ENCODE results near the gene PLD1. TPM values are rescaled to one million over a fixed set of nuclear protein-coding genes. Genes with fewer than 3 reads are reported as not detected.

PLD1 gene
- total and polyA plus RNA-seq, 4 donors = 4.9 to 31.5 (median 18.6) TPM

DNA sequence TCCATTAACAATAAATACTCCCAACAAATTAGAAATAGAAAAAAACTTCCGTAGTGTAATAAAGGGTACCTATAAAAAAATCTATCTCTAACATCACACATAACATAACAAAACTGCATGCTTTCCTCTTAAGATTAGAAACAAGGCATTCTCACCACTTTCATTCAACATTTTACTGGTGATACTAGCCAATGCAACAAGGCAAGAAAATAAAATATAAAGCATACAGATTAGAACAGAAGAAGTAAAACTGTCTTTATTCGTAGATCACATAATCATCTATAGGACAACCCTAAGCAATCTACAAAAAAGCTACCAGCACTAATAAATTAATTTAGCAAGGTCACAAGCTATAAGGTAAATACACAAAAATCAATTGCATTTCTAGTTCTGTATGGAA is 107.1 kb downstream of the PLD1 start:
- peaks cover 3 to 6% (median 3%) of the 10 kb centered on the region in 4 donors for H3K9me3 ChIP-seq (ENCODE audit: control insufficient read depth in 4 of 4, low read length in 3 of 4)
- TF ChIP-seq MAX (IDR thresholded peaks at IDR 0.05) (no peak), EGR1 (IDR thresholded peaks at IDR 0.05; ENCODE audit: low read depth in 2 of 2) (no peak), ZBTB33 (IDR thresholded peaks at IDR 0.05) (no peak), TAF1 (conservative IDR thresholded peaks at IDR 0.05) (no peak), HNF4A (conservative IDR thresholded peaks at IDR 0.05) (no peak), JUND (IDR thresholded peaks at IDR 0.05) (no peak), FOXA2 (IDR thresholded peaks at IDR 0.05) (no peak), SP1 (IDR thresholded peaks at IDR 0.05) (no peak), RXRA (IDR thresholded peaks at IDR 0.05) (no peak), FOXA1 (IDR thresholded peaks at IDR 0.05) (no peak)
- TF ChIP-seq, protein P1, sequence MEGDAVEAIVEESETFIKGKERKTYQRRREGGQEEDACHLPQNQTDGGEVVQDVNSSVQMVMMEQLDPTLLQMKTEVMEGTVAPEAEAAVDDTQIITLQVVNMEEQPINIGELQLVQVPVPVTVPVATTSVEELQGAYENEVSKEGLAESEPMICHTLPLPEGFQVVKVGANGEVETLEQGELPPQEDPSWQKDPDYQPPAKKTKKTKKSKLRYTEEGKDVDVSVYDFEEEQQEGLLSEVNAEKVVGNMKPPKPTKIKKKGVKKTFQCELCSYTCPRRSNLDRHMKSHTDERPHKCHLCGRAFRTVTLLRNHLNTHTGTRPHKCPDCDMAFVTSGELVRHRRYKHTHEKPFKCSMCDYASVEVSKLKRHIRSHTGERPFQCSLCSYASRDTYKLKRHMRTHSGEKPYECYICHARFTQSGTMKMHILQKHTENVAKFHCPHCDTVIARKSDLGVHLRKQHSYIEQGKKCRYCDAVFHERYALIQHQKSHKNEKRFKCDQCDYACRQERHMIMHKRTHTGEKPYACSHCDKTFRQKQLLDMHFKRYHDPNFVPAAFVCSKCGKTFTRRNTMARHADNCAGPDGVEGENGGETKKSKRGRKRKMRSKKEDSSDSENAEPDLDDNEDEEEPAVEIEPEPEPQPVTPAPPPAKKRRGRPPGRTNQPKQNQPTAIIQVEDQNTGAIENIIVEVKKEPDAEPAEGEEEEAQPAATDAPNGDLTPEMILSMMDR (IDR thresholded peaks at IDR 0.05; ENCODE audit: low read depth, low read length, missing input control) = no peak
- H3K36me3 ChIP-seq (ENCODE audit: control insufficient read depth in 4 of 4, insufficient read depth in 3 of 4, low read depth in 1 of 4, low read length in 3 of 4) = peaks cover 0 to 11% (median 3%) of the 10 kb centered on the region in 4 donors
- H3K27ac ChIP-seq (ENCODE audit: low read depth in 1 of 2, low read length in 2 of 2) = no peak overlapping the region
- no peak overlapping the region for H3K9ac ChIP-seq (ENCODE audit: low read depth in 1 of 2, low read length in 2 of 2)
- H3K4me3 ChIP-seq (ENCODE audit: low read depth in 1 of 3, low read length in 3 of 3) = no peak overlapping the region
- no peaks in the 10 kb centered on the region for H3K27me3 ChIP-seq (ENCODE audit: control insufficient read depth in 4 of 4, insufficient read depth in 4 of 4, low read length in 3 of 4)
- 98% methylated on average over 2 of the region's 2 CpGs for WGBS
- no peaks in the 10 kb centered on the region for H3K4me1 ChIP-seq (ENCODE audit: control insufficient read depth in 4 of 4, insufficient read depth in 4 of 4, low read length in 3 of 4)
- no peak for DNase-seq (ENCODE audit: low spot score)

- Histone ChIP-seq H3K4me3 (ENCODE audit: low read depth in 1 of 3, low read length in 3 of 3) (no peak overlapping the region), H3K36me3 (ENCODE audit: control insufficient read depth in 4 of 4, insufficient read depth in 3 of 4, low read depth in 1 of 4, low read length in 3 of 4) (peaks cover 0 to 3% (median 3%) of the 10 kb centered on the region in 4 donors), H3K27me3 (ENCODE audit: control insufficient read depth in 4 of 4, insufficient read depth in 4 of 4, low read length in 3 of 4) (no peaks in the 10 kb centered on the region), H3K9me3 (ENCODE audit: control insufficient read depth in 4 of 4, low read length in 3 of 4) (peaks cover 3 to 6% (median 3%) of the 10 kb centered on the region in 4 donors), H3K4me1 (ENCODE audit: control insufficient read depth in 4 of 4, insufficient read depth in 4 of 4, low read length in 3 of 4) (peaks cover 1 to 14% (median 10%) of the 10 kb centered on the region in 4 donors), H3K27ac (ENCODE audit: low read depth in 1 of 2, low read length in 2 of 2) (no peak overlapping the region), H3K9ac (ENCODE audit: low read depth in 1 of 2, low read length in 2 of 2) (no peak overlapping the region)
- TF ChIP-seq TAF1 (conservative IDR thresholded peaks at IDR 0.05) (no peak), YY1 (IDR thresholded peaks at IDR 0.05) (no peak), HNF4G (IDR thresholded peaks at IDR 0.05) (no peak), ATF3 (IDR thresholded peaks at IDR 0.05) (no peak), RAD21 (IDR thresholded peaks at IDR 0.05) (no peak), EGR1 (IDR thresholded peaks at IDR 0.05; ENCODE audit: low read depth in 2 of 2) (no peak), FOXA2 (IDR thresholded peaks at IDR 0.05) (no peak), NR2F2 (IDR thresholded peaks at IDR 0.05) (no peak), MAX (IDR thresholded peaks at IDR 0.05) (no peak), RXRA (IDR thresholded peaks at IDR 0.05) (no peak), ZBTB33 (IDR thresholded peaks at IDR 0.05) (no peak), FOXA1 (IDR thresholded peaks at IDR 0.05) (no peak), JUND (IDR thresholded peaks at IDR 0.05) (no peak), SP1 (IDR thresholded peaks at IDR 0.05) (no peak), GABPA (IDR thresholded peaks at IDR 0.05 in 1 of 2, conservative IDR thresholded peaks at IDR 0.05 in 1 of 2) (no peak)
- TF ChIP-seq, protein P1 (IDR thresholded peaks at IDR 0.05; ENCODE audit: low read depth, low read length, missing input control) = no peak
- TF ChIP-seq, protein P2, sequence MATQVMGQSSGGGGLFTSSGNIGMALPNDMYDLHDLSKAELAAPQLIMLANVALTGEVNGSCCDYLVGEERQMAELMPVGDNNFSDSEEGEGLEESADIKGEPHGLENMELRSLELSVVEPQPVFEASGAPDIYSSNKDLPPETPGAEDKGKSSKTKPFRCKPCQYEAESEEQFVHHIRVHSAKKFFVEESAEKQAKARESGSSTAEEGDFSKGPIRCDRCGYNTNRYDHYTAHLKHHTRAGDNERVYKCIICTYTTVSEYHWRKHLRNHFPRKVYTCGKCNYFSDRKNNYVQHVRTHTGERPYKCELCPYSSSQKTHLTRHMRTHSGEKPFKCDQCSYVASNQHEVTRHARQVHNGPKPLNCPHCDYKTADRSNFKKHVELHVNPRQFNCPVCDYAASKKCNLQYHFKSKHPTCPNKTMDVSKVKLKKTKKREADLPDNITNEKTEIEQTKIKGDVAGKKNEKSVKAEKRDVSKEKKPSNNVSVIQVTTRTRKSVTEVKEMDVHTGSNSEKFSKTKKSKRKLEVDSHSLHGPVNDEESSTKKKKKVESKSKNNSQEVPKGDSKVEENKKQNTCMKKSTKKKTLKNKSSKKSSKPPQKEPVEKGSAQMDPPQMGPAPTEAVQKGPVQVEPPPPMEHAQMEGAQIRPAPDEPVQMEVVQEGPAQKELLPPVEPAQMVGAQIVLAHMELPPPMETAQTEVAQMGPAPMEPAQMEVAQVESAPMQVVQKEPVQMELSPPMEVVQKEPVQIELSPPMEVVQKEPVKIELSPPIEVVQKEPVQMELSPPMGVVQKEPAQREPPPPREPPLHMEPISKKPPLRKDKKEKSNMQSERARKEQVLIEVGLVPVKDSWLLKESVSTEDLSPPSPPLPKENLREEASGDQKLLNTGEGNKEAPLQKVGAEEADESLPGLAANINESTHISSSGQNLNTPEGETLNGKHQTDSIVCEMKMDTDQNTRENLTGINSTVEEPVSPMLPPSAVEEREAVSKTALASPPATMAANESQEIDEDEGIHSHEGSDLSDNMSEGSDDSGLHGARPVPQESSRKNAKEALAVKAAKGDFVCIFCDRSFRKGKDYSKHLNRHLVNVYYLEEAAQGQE (IDR thresholded peaks at IDR 0.05) = no peak
- WGBS = 89% methylated on average over 1 of the region's 1 CpG
- DNase-seq (ENCODE audit: low spot score) = no peak
Measured at GRCh38 chr3:171700653-171701052, 109.6 kb downstream of the PLD1 start.
